ENCODE measurements around the gene C16orf74.

The C16orf74 gene

DNA sequence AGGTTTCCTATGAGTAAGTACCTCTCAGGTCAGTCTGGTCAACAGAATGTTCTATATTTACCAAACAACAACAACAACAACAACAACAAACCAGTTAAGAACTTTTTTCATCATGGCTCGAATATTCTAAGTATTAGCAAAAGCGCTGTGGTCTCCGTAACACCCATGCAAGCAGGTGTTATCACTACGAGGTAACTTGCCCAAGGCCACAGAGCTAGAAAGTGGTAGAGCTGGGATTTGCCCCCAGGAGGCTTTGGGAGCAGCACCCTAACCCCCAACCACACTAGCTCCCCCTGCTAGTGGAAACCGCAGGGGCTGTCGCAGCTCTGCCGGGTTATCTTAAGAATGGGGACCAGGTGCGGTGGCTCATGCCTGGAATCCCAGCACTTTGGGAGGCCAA lies 23.9 kb upstream of the C16orf74 start:
- DNase-seq (ENCODE audit: extremely low read depth in 1 of 2, low read depth in 1 of 2) = no peak

DNA sequence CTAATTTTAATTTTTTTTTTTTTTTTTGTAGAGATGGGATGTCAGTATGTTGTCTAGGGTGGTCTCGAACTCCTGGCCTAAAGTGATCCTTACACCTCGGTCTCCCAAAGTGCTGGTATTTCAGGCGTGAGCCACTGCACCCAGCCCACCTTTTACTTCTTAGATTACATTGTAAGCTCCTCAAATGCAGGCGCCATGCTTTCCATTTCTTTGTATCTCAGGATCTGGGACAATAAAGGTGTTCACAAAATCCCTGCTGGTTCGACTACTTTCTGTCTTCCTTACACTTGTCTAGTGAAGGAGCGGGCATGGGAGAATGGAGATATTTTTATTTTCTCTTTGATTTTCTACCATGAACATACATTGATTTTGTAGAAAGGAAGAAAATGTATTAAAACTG lies 23.2 kb upstream of the C16orf74 start:
- DNase-seq (ENCODE audit: extremely low read depth in 1 of 2, low read depth in 1 of 2) = no peak

DNA sequence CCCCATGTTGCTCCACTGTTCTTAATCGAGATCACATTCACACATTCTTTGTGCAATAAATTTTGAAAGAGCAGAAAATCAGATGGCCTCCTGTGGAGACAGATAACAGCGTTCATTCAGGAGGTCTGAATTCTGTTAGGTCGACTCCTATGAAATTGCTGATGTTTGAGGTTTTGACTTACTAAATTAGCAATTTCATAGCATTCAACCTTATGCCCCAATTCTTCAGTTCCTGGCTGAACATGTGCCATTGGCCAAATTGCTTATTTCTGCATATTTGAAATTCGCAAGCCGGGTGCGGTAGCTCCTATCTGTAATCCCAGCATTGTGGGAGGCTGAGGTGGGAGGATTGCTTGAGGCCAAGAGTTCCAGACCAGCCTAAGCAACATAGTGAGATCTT lies 22.1 kb upstream of the C16orf74 start:
- no peak for DNase-seq (ENCODE audit: extremely low read depth in 1 of 2, low read depth in 1 of 2)

DNA sequence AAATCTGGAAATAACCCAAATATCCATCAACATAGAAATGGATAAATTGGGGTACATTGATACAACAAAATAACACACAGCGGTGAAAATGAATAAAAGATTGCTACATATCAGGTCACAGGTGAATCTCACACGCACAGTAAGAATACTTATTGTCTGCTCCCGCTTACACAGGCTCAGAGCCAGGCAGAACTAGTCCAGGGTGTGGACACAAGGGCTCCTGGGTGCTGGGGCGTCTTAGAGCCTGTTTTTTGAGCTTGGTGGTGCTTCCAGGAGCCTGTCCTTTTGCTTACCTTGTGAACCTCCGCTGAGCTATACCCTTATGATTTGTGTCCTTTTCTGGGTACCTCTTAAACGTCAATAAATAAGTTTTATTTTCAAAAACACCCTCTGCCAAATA lies 19.8 kb upstream of the C16orf74 start:
- DNase-seq (ENCODE audit: extremely low read depth in 1 of 2, low read depth in 1 of 2) = no peak

DNA sequence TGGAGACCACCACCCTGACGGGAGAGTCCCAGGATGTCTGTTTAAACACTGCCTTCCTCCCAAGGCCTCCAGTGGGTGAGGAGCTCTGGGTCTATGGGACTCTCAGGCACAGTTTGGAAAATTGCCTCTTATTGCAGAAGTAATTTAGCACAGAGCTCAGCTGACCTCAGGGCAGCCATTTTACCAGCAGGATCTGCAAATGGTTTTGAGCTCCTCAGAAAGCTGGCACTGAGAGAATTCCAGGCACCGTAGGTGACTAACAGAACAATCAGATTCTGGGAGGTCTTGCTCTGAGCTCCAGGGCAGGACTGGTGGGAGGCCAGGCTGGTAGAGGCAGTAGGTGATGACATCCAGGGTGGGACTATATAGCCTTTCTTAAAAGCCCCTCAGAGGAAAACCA lies 17.3 kb upstream of the C16orf74 start:
- DNase-seq (ENCODE audit: extremely low read depth in 1 of 2, low read depth in 1 of 2) = no peak

DNA sequence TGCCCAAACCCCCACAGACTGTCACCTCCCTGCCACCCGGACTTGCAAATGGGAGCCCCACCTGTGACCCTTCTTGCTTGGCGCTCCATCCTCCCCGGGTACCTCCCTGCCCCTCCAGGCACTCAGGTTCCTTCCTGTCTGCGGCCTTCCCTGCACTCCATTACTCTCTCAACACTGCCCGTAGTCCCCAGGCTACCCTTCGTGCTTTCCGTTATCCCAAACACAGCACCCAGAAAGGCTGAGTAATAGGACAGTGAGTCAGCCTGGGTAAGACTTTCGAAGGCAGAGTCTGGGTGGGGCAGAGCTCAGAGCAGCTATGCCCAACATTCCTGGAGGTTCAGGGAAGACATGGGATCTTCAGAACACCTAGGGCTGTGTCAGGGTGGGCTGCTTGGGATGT lies 16.6 kb upstream of the C16orf74 start:
- DNase-seq (ENCODE audit: extremely low read depth in 1 of 2, low read depth in 1 of 2) = no peak

DNA sequence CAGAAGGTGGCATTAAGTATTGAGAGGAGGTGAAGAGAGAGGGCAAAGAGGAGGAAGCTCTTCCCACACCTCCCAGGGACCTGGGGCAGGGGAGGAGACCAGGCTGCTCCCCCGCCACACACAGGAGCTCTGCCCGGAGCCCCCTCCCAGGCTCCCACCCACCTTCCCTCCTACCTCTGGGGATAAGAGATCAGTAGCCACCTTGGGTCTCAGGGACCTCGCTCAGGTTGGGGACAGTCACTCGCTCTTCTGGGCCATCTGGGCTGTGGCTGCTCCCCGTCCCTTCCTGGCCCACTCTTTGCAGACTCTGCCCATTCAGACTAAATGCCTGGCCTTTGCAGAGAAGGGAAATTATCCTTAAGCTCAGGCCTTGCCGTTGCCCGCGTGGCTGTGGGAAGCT lies 14.9 kb upstream of the C16orf74 start:
- no peak for DNase-seq (ENCODE audit: extremely low read depth in 1 of 2, low read depth in 1 of 2)

DNA sequence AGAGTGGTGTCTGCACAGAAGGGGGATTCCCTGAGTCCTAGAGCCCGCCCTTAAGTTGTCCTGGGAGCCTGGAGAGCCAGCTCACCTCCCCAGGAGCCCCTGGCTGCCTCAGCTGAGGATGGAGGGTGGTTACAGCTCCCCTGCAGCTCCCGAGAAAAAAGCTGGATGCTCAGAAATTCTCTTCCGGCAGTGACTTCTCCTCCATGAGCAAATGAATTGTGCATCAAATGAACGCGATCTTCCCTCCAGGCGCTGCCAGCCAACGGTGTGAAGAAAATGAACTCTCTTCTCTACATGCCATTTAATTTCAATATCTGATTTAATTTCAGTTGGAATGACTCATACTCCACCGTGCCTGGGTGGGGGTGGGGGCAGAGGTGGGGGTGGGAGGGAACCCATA lies 14.3 kb upstream of the C16orf74 start:
- DNase-seq (ENCODE audit: extremely low read depth in 1 of 2, low read depth in 1 of 2) = no peak

DNA sequence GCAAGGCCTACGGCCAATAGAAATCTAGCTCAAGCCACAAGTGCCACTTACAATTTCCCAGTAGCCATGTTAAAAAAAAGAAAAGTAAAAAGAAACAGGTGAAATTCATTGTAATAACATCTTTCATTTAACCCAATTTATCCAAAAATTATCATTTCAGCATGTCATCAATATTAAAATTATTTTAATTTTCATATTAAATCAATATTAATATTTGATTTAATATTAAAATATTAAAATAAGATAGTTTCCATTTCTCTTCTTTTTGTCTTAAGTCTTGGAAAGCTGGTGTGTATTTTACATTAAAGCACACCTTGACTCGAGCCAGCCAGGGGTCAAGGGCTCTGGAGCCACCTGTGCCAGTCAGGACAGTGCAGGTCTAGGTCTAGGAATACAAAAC lies 12.7 kb upstream of the C16orf74 start:
- no peak for DNase-seq (ENCODE audit: extremely low read depth in 1 of 2, low read depth in 1 of 2)

DNA sequence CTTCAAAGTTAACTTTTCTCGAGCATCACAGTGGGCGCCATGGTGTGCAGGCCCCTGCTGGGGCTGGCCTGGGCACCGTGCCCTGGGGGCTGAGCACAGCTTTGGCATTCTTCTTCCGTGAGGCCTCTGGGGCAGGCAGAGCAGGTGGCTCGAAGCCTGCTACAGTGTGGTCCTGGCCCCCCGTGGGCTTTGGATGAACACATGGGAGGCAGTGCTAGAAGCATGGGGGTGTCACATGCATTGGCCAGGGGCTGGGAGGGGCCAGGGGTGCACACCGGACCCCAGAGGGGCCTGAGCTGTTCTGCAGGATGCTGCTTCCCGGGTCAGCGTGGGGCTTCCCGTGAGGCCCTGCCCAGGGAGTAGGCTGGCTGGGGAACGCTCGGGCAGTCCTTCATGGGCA lies 12.1 kb upstream of the C16orf74 start:
- DNase-seq (ENCODE audit: extremely low read depth in 1 of 2, low read depth in 1 of 2) = no peak

DNA sequence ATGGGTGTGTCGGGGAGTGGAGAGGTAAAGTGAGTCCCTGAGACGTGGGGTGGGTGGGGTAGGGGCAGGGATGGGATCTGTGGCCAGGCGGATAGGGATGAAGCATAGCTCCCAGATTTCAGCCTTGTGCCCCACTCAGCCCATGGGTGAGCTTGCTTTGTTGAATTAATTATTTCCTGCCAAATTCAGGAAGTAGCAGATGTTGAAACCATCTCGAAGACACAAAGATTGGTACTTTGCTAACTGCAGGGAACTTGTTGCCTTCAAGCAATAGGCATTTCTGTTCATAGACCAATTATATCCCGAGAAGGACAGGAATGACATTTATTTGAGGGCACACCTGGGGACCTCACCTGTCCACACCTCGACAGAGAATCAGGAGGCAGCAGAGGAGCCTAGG lies 11.0 kb upstream of the C16orf74 start:
- DNase-seq (ENCODE audit: extremely low read depth in 1 of 2, low read depth in 1 of 2) = no peak

DNA sequence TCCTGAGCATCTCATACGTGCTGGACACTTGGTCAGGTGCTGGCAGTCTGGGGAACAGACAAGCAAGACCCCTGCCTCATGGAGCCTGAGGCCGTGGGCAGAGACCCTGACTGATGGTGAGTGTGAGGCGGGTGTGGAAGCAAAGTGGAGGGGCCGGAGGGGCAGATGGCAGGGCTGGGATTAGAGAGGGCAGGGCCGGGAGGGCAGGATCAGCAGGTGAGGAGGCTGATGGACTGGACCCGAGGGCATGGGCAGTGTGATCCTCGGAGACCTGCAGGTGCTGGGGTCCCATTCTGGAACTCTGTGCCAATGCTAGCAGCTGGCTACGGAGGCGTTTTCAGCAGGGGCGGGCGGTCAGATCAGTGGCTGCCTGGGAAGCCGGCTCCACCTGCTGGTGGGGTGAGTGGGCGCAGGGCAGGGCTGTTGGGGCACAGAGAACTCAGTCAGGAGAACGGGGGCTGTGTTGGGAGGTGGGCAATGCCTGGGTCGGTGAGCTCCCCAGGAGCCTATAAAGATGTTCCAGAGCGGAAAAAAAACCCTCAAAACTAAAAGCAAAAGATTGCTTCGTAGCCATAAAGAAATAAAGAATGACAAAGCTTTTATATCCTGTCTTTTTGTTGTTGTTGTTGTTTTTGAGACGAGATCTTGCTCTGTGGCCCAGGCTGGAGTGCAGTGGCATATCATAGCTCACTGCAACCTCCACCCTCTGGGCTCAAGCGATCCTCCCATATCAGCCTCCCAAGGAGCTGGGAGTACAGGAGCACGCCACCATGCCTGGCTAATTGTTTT lies 8.9 kb upstream of the C16orf74 start:
- DNase-seq (ENCODE audit: extremely low read depth in 1 of 2, low read depth in 1 of 2) = peak in 1 of 2 donors; percentile 9

DNA sequence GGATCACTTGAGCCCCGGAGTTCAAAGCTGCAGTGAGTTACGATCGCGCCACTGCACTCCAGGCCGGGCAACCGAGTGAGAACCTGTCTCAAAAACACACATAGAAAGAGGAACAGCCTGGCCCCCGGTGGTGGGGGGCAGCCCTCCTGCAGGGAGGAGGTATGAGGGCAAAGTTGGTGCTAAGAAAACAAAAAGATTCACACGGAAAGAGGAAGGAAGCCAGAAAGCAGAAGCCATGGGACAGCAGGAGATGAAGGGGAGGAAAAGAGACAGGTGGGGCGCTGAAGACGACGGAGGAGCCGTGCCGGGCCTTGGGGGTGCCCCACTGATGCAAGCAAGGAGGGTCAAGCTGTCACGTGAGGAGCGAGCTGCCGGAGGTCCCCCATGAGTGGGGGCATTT lies 8.2 kb upstream of the C16orf74 start:
- no peak for DNase-seq (ENCODE audit: extremely low read depth in 1 of 2, low read depth in 1 of 2)

DNA sequence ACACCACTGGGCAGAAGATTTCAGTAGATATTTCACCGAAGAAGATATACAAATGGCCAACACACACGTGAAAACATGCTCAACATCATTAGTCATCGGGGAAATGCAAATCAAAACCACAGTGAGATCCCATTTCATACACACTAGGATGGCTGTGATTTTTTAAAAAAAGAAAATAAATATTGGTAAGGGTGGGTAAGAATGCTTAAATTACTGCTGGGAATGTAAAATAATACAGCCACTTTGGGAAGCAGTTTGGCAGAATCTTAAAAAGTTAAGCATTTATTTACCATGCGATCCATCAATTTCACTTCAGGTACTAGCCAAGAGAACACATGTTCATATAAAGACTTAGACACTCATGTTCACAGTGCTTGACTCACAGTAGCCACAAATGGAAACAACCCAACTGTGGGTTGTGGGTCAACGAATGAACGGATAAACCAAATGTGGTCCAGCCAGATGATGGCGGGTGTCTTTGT lies 6.5 kb upstream of the C16orf74 start:
- DNase-seq (ENCODE audit: extremely low read depth in 1 of 2, low read depth in 1 of 2) = no peak

DNA sequence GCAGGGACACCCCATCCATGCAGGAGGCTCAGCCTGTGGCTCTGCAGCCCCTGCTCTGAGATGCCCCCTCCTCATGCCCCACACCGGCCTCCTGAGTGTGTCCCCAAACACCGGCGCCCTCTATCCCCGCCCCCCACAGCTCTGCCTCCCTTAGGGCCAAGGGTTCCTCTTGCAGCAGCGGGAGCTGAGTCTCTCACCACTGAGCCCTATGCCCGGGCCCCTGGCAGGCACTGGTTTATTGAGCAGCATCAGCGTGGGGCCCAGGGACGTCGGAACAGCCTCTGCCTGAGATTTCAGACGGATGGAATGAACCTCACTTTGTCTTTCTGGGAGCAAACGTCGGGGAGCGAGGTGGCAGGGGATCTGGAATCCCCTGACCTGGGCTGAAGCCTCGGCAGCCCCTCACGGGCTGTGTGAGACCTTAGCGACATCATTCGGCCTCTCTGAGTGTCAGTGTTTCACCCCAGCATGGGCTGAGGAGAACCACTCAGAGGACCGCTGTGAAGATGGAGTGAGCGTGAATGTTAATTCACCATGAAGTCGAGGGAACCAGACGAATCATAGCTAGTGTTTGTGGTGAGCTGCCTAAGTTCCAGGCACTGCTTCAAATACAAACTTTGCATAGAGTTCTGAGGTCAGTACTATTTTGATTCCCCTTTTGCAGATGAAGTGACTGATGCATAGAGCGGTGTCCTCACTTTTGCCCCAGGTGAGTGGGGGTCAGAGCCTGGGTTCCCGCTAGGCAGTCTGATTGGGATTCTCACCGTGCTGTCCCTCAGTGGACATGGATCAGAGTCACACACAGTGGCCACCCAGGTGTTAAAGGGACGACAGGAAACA lies 5.3 kb upstream of the C16orf74 start:
- DNase-seq (ENCODE audit: extremely low read depth in 1 of 2, low read depth in 1 of 2) = no peak

DNA sequence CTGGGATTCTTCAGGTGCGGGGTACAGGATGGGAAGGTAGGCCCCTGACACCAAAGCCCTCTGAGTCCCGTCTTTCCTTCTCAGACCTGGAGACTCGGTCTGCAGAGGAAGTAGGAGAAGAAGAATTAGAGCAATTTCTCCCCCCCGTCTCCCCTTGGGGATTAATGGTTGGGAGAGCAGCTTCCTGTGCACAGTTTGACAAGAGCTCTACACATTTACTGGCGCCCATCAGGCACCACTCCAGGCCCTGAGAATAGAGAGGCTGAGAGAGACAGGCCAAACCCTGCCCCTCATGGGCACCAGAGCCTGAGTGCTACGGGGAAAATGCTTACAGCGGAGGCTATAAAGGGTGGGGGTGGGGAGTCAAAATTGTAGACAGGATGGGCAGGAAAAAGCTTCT lies 3.5 kb upstream of the C16orf74 start:
- DNase-seq (ENCODE audit: extremely low read depth in 1 of 2, low read depth in 1 of 2) = no peak

DNA sequence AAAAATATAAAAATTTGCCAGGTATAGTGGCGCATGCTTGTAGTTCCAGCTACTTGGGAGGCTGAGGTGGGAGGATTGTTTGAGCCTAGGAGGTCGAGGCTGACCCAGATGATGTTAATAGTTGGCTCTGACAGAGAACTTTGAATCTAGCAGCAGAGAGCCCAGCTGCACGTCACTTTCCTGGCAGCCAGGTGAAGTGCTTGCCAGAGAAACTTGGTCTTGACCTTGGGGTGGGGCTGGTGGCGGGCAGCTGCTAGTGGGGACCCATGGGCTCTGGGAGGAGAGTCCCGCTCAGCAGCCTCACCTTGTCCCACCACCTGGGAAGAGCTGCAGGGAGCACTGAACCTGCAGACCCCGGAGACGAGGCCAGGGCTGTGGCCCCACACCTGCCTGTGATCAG lies 3.1 kb upstream of the C16orf74 start:
- DNase-seq (ENCODE audit: extremely low read depth in 1 of 2, low read depth in 1 of 2) = no peak

DNA sequence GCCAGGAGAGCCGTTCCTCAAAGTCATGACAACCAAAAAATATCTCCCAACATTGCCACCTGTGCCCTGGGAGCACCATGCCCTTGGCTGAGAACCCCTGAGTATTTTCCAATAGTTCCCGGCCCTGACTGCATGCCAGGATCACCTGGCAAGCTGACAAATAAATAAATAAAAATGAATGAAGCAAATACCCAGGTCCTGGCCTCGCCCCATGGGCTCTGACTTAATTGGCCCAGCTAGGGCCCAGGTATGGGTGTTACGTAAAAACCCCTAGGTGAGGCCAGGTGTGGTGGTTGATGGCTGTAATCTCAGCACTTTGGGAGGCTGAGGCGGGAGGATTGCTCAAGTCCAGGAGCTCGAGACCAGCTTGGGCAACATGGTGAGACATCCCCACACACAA lies 2.7 kb upstream of the C16orf74 start:
- DNase-seq (ENCODE audit: extremely low read depth in 1 of 2, low read depth in 1 of 2) = no peak

DNA sequence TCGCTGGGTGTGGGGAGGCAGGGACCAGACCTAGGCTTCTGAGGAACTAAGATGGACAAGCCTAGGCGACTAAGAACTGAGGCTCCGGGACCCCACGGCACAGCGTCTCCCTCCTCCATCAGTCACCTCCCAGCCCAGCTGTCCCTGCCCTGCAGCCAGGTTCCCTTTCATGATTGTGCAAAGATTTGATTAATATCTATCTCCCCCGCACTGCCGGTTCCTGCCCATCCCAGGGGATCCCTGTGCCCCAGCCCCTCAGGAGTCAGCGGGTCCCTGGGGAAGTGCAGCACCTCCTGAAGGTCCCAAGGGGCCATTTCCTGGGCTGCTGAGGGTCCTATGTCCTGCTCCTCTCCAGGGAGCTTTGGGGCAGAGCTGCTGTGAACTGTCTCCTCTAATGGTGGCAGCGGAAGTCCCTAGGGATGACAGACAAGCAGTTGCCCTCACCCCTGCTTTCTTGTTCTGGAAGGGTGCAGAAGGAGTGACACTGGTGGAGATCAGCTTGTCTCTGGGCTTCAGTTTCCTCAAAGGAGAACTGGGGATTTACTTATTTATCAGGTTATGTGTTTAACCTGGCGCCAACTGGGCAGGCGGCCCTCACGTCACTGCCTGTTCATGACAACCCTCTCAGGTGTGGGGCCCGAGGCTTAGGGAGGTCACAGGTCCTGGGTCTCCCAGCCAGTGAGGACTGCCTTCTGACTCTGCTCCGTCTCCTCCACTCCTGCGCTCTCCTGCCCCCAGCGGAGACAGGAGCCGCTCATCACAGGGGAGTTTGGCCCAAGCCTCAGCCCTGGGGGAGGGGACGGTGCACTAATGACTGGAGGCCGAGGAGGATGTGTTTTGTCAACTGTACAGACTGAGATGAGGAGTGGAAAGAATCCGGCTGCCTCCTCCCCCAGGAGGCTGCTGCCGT lies 1.9 kb upstream of the C16orf74 start:
- DNase-seq (ENCODE audit: extremely low read depth in 1 of 2, low read depth in 1 of 2) = no peak

DNA sequence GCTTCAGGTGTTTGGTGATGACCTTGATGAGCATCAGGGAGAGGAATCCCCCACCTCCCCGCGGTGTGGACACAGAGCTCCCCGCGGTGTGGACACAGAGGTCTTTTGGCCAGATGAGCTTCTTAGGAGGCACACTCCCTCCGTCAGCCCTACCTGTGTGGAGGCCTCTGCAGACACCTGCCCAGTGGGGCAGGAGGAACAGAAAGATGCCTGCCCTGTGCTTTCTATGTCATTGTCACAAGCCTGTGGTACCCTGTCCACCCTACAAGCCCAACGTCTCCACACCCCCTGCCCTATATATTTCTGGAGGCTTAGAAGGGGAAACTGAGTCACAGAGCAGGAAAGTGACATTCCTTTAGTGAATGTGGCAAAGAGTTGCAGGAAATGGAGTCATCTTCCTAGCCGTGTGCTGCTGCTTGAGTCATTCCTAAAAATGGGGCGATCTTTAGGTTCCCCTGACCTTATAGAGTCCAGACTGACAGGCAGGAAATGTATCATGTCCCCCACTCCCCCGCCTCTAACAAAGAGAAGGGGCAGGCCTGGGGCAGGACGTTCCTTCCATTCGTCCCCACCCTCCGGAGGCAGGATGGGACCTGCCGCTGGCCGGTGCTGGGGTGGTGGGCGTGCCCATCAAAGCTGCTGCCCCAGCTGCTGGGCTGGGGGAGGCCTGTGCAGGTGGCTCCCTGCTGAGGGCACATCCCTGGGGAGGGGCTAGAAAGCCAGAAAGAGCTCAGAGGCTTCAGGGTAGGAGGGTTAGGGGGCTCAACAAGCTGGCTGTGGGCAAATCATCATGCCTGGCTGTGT lies 1.0 kb upstream of the C16orf74 start:
- no peak for DNase-seq (ENCODE audit: extremely low read depth in 1 of 2, low read depth in 1 of 2)
